BLaER1 treated with 17β-estradiol and CSF1 and Interleukin-3, amounts not matched to agents 10 nM and 100 nM (cell line): Measurements from ENCODE around the gene EML6.

Source experiments
- H3K27ac ChIP-seq, 11 experiments: shearing (Covaris generic); formaldehyde crosslinking; 2 replicates each; pipeline ENCODE4 v1.8.1; 2022
- H3K27me3 ChIP-seq, 11 experiments: shearing (Covaris generic); formaldehyde crosslinking; 2 replicates each; pipeline ENCODE4 v1.8.1; 2022
- H3K36me3 ChIP-seq, 11 experiments: shearing (Covaris generic); formaldehyde crosslinking; 2 replicates each; pipeline ENCODE4 v1.8.1; 2022
- H3K4me1 ChIP-seq, 10 experiments: shearing (Covaris generic); formaldehyde crosslinking; 2 replicates each; pipeline ENCODE4 v1.8.1; 2022
- H3K4me2 ChIP-seq, 11 experiments: shearing (Covaris generic); formaldehyde crosslinking; 2 replicates each; pipeline ENCODE4 v1.8.1; 2022
- H3K4me3 ChIP-seq, 10 experiments: shearing (Covaris generic); formaldehyde crosslinking; 2 replicates each; pipeline ENCODE4 v1.8.1; 2022
- H3K9ac ChIP-seq, 11 experiments: shearing (Covaris generic); formaldehyde crosslinking; 2 replicates each; pipeline ENCODE4 v1.8.1; 2022
- H3K9me3 ChIP-seq, 11 experiments: shearing (Covaris generic); formaldehyde crosslinking; replicated peaks in 1 of 11; 2 replicates each; pipeline ENCODE4 v1.8.1; 2022
- H4K20me1 ChIP-seq, 11 experiments: shearing (Covaris generic); formaldehyde crosslinking; 2 replicates each; pipeline ENCODE4 v1.8.1; 2022
- Cebpa-rat ChIP-seq, 11 experiments: shearing (Covaris generic); IDR thresholded peaks; 2 replicates each; pipeline ENCODE4 v1.8.1; 2022

Gene EML6

DNA sequence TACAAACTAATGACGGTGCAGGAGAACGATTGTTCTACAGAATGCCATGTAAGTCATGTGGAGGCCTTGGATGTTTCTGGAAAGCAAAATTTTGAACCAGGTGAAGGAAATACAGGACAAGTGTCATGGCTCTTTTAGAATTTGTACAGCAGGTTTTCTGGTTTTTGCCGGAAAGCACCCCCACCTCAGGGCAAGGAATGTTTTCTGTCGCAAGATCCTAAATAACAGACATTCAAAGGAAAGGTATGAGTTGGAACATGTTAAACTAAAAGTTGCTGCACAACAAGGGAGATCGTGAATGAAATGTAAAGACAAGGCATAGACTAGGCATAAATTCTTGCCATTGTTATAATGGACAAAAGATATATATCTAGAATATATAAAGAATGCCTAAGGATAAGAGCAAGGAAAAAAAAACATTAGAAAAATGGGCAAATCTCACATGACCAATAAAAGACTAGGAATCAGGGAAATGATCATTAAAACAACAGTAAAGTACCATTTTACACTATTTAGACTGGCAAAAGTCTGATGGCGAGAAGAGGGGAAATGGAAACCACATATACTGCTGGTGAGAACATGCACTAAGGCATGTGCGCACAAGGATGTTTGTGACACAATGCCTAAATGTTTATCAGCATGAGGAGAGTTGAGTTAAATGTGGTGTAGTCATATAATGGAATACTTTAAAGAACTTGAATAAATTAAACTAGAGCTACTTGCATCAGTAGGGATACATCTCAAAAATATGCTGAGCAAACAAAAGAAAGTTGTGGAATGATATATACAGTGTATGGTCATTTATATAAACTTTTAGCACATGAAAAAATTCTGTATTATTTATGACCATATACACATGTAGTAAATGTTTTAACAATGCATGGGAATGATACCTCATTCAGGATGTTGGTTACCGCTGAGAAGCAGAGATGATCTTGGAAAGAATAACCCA lies 127.0 kb downstream of the EML6 start:
- Histone ChIP-seq H3K4me2 (no peak overlapping the region), H3K4me1 (peaks cover 0 to 6% (median 0%) of the 10 kb centered on the region in 10 experiments; a peak in 2 of 20 replicates), H3K27ac (no peak overlapping the region), H3K27me3 (no peaks in the 10 kb centered on the region), H4K20me1 (no peaks in the 10 kb centered on the region), H3K36me3 (no peaks in the 10 kb centered on the region), H3K4me3 (no peak overlapping the region), H3K9me3 (no peaks in the 10 kb centered on the region), H3K9ac (no peak overlapping the region)
- no peak for TF ChIP-seq Cebpa-rat (IDR thresholded peaks at IDR 0.05)

- Histone ChIP-seq H3K27me3 (no peaks in the 10 kb centered on the region), H4K20me1 (no peaks in the 10 kb centered on the region), H3K9me3 (no peaks in the 10 kb centered on the region), H3K4me2 (no peak overlapping the region), H3K4me3 (no peak overlapping the region), H3K27ac (no peak overlapping the region), H3K4me1 (no peaks in the 10 kb centered on the region), H3K9ac (no peak overlapping the region), H3K36me3 (no peaks in the 10 kb centered on the region)
- TF ChIP-seq Cebpa-rat (IDR thresholded peaks at IDR 0.05), result no peak
These were observed 130.3 kb downstream of the EML6 start for GRCh38 chr2:54853616-54854310.

- Histone ChIP-seq H3K9ac (no peak overlapping the region), H3K4me1 (no peaks in the 10 kb centered on the region), H3K27me3 (no peaks in the 10 kb centered on the region), H3K4me2 (no peak overlapping the region), H3K4me3 (no peak overlapping the region), H3K36me3 (no peaks in the 10 kb centered on the region), H4K20me1 (no peaks in the 10 kb centered on the region), H3K27ac (no peak overlapping the region), H3K9me3 (no peaks in the 10 kb centered on the region)
- TF ChIP-seq Cebpa-rat (IDR thresholded peaks at IDR 0.05), result no peak
These were observed 132.0 kb downstream of the EML6 start for GRCh38 chr2:54855434-54855833.

DNA sequence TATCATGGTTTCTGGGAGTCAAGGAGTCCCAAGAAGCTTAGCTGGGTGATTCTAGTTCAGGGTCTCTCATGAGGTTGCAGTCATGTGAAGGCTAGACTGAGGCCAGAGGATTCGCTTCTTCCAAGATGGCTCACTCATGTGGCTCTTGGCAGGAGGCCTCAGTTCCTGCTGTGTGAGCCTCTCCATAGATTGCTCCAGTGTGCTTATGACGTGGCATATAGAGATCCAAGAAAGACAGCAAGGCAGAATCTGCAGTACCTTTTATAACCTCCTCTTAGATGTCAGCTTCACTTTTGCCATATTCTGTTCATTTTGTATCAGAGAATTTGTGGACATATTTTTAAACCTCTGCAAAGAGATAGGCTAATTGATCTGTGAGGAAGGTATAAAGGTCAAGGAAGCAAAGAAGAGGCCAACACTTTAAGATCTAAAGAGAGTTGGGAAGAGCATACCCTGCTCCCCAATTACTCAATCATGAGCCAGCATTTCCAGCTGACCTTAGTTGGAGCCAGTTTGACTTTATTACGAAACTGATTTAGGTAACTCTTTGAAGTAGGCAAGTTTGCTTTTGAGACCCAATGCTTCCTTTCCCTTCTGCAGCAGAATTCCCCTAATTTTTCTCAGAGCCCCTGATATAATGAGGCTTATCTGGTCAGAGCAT lies 134.7 kb downstream of the EML6 start:
- TF ChIP-seq Cebpa-rat (IDR thresholded peaks at IDR 0.05), result no peak
- Histone ChIP-seq H3K27ac (no peak overlapping the region), H3K4me2 (no peak overlapping the region)

DNA sequence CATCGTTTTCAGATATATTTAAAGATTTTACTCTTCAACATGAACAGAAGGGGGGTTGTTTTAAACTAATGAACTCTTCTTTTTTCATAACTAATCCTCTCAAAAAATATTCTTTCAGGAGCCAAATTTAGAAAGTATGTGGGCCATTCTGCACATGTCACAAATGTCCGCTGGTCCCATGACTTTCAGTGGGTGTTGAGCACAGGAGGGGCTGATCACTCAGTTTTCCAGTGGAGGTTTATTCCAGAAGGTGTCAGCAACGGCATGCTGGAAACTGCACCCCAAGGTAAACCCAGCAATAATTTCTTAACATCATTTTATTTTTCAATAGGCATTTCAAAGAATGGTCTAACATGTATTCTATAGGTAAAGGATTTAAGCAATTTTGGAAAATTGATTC lies 136.0 kb downstream of the EML6 start:
- H3K4me1 ChIP-seq, result no peaks in the 10 kb centered on the region
- H3K36me3 ChIP-seq, result no peaks in the 10 kb centered on the region
- no peaks in the 10 kb centered on the region for H3K27me3 ChIP-seq
- H3K9ac ChIP-seq, result no peak overlapping the region
- no peak for TF ChIP-seq Cebpa-rat (IDR thresholded peaks at IDR 0.05)
- H3K27ac ChIP-seq, result no peak overlapping the region
- H3K4me2 ChIP-seq, result no peak overlapping the region
- no peak overlapping the region for H3K4me3 ChIP-seq
- H4K20me1 ChIP-seq, result no peaks in the 10 kb centered on the region
- H3K9me3 ChIP-seq, result peaks cover 0 to 10% (median 0%) of the 10 kb centered on the region in 11 experiments; a peak in 3 of 22 replicates

More for the DNA sequence above, 134.7 kb downstream of the EML6 start:
- Histone ChIP-seq H3K4me1 (no peaks in the 10 kb centered on the region), H3K27me3 (no peaks in the 10 kb centered on the region), H3K9me3 (peaks cover 0 to 10% (median 0%) of the 10 kb centered on the region in 11 experiments; a peak in 3 of 22 replicates), H3K4me3 (no peak overlapping the region), H4K20me1 (no peaks in the 10 kb centered on the region), H3K9ac (no peak overlapping the region), H3K36me3 (no peaks in the 10 kb centered on the region)

DNA sequence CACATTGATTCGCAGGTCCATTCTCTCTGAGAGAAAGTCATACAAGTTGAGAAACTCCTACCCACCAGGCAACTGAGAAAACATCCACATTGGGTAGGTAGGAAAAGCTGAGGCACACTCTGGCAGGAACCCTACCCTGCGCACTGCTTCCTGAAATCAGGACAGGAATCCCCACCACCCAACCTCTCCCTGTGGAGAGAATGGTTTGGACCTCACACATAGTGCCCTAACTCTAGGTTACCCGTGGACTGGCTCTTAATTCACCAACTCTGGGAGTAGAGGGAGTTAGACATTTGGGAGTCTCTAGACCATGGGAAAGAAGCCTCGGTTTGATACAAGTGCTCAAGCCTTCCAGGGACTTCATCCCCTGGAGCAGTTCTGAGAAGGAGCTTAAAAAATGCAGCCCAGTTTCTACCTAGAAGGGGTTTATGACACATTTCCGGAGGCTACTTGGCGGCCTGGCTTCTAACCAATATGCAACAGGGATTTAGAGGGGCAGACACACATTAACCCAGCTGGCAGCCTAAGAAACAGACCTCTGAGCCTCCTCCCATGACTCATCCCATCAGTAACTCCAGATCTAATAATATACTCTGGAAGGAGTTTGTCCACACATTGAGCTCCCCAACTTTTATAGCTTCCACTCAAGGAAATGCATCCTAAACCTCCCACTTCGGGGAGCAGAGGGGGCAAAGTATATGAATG lies 136.7 kb downstream of the EML6 start:
- no peaks in the 10 kb centered on the region for H4K20me1 ChIP-seq
- TF ChIP-seq Cebpa-rat (IDR thresholded peaks at IDR 0.05), result no peak
- H3K27me3 ChIP-seq, result no peaks in the 10 kb centered on the region
- no peak overlapping the region for H3K27ac ChIP-seq
- no peak overlapping the region for H3K9ac ChIP-seq
- no peak overlapping the region for H3K4me2 ChIP-seq
- peaks cover 0 to 10% (median 0%) of the 10 kb centered on the region in 11 experiments; a peak in 3 of 22 replicates for H3K9me3 ChIP-seq
- no peaks in the 10 kb centered on the region for H3K36me3 ChIP-seq
- H3K4me1 ChIP-seq, result no peaks in the 10 kb centered on the region
- no peak overlapping the region for H3K4me3 ChIP-seq

DNA sequence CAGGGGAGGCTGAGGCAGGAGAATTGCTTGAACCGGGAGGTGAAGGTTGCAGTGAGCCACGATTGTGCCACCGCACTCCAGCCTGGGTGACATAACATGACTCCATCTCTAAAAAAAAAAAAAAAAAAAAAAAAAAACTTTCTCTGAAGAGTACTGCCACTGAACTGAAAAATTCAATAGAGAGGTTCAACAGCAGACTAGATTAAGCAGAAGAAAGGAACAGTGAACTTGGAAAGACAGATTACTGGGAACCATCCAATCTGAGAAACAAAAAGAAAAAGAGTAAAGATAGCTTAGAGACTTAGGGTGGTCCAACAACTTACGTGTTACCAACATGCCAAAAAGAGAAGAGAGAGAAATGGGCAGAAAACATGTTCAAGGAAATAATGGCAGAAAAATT lies 138.8 kb downstream of the EML6 start:
- Histone ChIP-seq H3K9me3 (peaks cover 0 to 10% (median 0%) of the 10 kb centered on the region in 11 experiments; a peak in 3 of 22 replicates), H3K27me3 (no peaks in the 10 kb centered on the region), H4K20me1 (no peaks in the 10 kb centered on the region), H3K4me2 (no peak overlapping the region), H3K9ac (no peak overlapping the region), H3K36me3 (no peaks in the 10 kb centered on the region), H3K4me3 (no peak overlapping the region), H3K27ac (no peak overlapping the region), H3K4me1 (peaks cover 0 to 4% (median 0%) of the 10 kb centered on the region in 10 experiments; a peak in 2 of 20 replicates)
- no peak for TF ChIP-seq Cebpa-rat (IDR thresholded peaks at IDR 0.05)

DNA sequence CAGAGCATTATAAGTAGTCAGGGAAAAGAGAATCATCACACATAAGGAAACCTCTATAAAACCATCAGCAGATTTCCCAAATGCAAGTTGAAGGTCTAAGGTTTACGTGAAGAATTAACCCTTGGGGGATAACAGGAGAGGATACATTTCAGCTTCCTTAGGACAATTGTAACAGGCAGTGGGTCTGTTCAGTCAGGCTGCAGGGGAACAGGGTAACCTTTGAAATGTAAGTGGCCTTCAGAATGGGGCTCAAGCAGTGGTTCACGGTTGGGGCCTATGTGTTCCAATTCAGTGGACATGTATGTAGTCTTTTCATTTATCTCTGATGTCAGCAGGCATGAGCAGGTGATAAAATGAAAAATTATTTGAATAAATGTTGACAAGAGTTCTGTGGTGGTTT lies 139.3 kb downstream of the EML6 start:
- Histone ChIP-seq H3K27ac (no peak overlapping the region), H3K27me3 (no peaks in the 10 kb centered on the region), H3K36me3 (no peaks in the 10 kb centered on the region), H4K20me1 (no peaks in the 10 kb centered on the region), H3K9ac (no peak overlapping the region), H3K4me2 (no peak overlapping the region), H3K4me1 (peaks cover 0 to 4% (median 0%) of the 10 kb centered on the region in 10 experiments; a peak in 2 of 20 replicates), H3K9me3 (peaks cover 0 to 10% (median 0%) of the 10 kb centered on the region in 11 experiments; a peak in 3 of 22 replicates), H3K4me3 (no peak overlapping the region)
- no peak for TF ChIP-seq Cebpa-rat (IDR thresholded peaks at IDR 0.05)
